H9 (cell line): Measurements from ENCODE around the gene RELL1. TPM values are rescaled to one million over a fixed set of nuclear protein-coding genes. Genes with fewer than 3 reads are reported as not detected.

ENCODE experiments used
- DNase-seq: peaks from one replicate; pipeline ENCODE4 v3.0.0-alpha.2; 2017
- H2AFZ ChIP-seq: one replicate; pipeline ENCODE4 v1.6.1; 2013; ENCODE audit warnings: mild to moderate bottlenecking, low read length, control low read depth, moderate library complexity
- H2AK5ac ChIP-seq: 2 replicates; pipeline ENCODE4 v1.6.1; 2013; ENCODE audit warnings: low read length, control low read depth, mixed read lengths; ENCODE audit not compliant: insufficient read length
- H2BK120ac ChIP-seq: one replicate; pipeline ENCODE4 v1.6.1; 2013; ENCODE audit warnings: low read depth, mild to moderate bottlenecking, low read length, control low read depth, inconsistent platforms; ENCODE audit not compliant: poor library complexity, severe bottlenecking
- H2BK12ac ChIP-seq: 2 replicates; pipeline ENCODE4 v1.6.1; 2013; ENCODE audit warnings: low read length, control low read depth, mixed read lengths, low read depth; ENCODE audit not compliant: insufficient read length
- H2BK15ac ChIP-seq: 2 replicates; pipeline ENCODE4 v1.6.1; 2013; ENCODE audit warnings: low read depth, low read length, control low read depth
- H2BK20ac ChIP-seq: one replicate; pipeline ENCODE4 v1.6.1; 2013; ENCODE audit warnings: low read depth, mild to moderate bottlenecking, low read length, control low read depth, inconsistent platforms; ENCODE audit not compliant: poor library complexity, severe bottlenecking
- H2BK5ac ChIP-seq: 2 replicates; pipeline ENCODE4 v1.6.1; 2013; ENCODE audit warnings: low read length, control low read depth, mixed read lengths; ENCODE audit not compliant: insufficient read length
- H3K14ac ChIP-seq: 2 replicates; pipeline ENCODE4 v1.6.1; 2013; ENCODE audit warnings: low read length, control low read depth; ENCODE audit not compliant: insufficient read depth
- H3K18ac ChIP-seq: 2 replicates; pipeline ENCODE4 v1.6.1; 2013; ENCODE audit warnings: low read depth, mild to moderate bottlenecking, mixed read lengths, low read length, control low read depth; ENCODE audit not compliant: insufficient read length
- H3K23ac ChIP-seq: 2 replicates; pipeline ENCODE4 v1.6.1; 2013; ENCODE audit warnings: low read length, control low read depth, mixed read lengths, low read depth; ENCODE audit not compliant: insufficient read length
- H3K23me2 ChIP-seq: 2 replicates; pipeline ENCODE4 v1.6.1; 2013; ENCODE audit warnings: low read depth, mild to moderate bottlenecking, mixed read lengths, low read length, control low read depth; ENCODE audit not compliant: insufficient read length, poor library complexity, severe bottlenecking
- H3K27ac ChIP-seq: 2 replicates; pipeline ENCODE4 v1.5.1; 2013; ENCODE audit warnings: low read length, control low read depth, mixed read lengths, low read depth; ENCODE audit not compliant: insufficient read length
- H3K27me3 ChIP-seq: 2 replicates; pipeline ENCODE4 v1.6.1; 2013; ENCODE audit warnings: low read length, control low read depth, inconsistent platforms; ENCODE audit not compliant: insufficient read depth
- H3K4ac ChIP-seq: 2 replicates; pipeline ENCODE4 v1.6.1; 2013; ENCODE audit warnings: low read depth, mild to moderate bottlenecking, control low read depth, inconsistent platforms, low read length, moderate library complexity
- H3K4me1 ChIP-seq: 2 replicates; pipeline ENCODE4 v1.6.1; 2013; ENCODE audit warnings: low read length, control low read depth, inconsistent platforms; ENCODE audit not compliant: insufficient read depth
- H3K4me2 ChIP-seq: 2 replicates; pipeline ENCODE4 v1.6.1; 2013; ENCODE audit warnings: low read length, control low read depth, mixed read lengths; ENCODE audit not compliant: insufficient read length, insufficient read depth
- H3K56ac ChIP-seq: 2 replicates; pipeline ENCODE4 v1.6.1; 2013; ENCODE audit warnings: low read depth, mild to moderate bottlenecking, mixed read lengths, low read length, control low read depth; ENCODE audit not compliant: insufficient read length
- H3K79me1 ChIP-seq: 2 replicates; pipeline ENCODE4 v1.6.1; 2013; ENCODE audit warnings: low read depth, mild to moderate bottlenecking, moderate library complexity, low read length, control low read depth, inconsistent platforms; ENCODE audit not compliant: insufficient read depth, poor library complexity, severe bottlenecking
- H3K79me2 ChIP-seq: 2 replicates; pipeline ENCODE4 v1.6.1; 2013; ENCODE audit warnings: low read length, control low read depth, inconsistent platforms; ENCODE audit not compliant: insufficient read depth
- H3K9ac ChIP-seq: 2 replicates; pipeline ENCODE4 v1.6.1; 2013; ENCODE audit warnings: low read length, control low read depth, mixed read lengths; ENCODE audit not compliant: insufficient read length; ENCODE audit errors: extremely low read depth
- H3K9me3 ChIP-seq: one replicate; pipeline ENCODE4 v1.6.1; 2013; ENCODE audit warnings: low read depth, low read length, inconsistent platforms; ENCODE audit not compliant: control insufficient read depth
- H3T11ph ChIP-seq: one replicate; pipeline ENCODE4 v1.6.1; 2013; ENCODE audit warnings: mild to moderate bottlenecking, low read length, control low read depth, inconsistent platforms
- H4K20me1 ChIP-seq: one replicate; pipeline ENCODE4 v1.6.1; 2013; ENCODE audit not compliant: control insufficient read depth, insufficient read length, insufficient read depth
- H4K5ac ChIP-seq: 2 replicates; pipeline ENCODE4 v1.6.1; 2013; ENCODE audit warnings: low read depth, mild to moderate bottlenecking, mixed read lengths, low read length, control low read depth; ENCODE audit not compliant: insufficient read length
- H4K8ac ChIP-seq: replicated peaks from 2 replicates; pipeline ENCODE4 v1.6.1; 2013; ENCODE audit warnings: low read length, control low read depth, mixed read lengths, low read depth; ENCODE audit not compliant: insufficient read length
- H4K91ac ChIP-seq: 2 replicates; pipeline ENCODE4 v1.6.1; 2013; ENCODE audit warnings: low read depth, mild to moderate bottlenecking, moderate library complexity, mixed read lengths, low read length, control low read depth; ENCODE audit not compliant: insufficient read length
- H3K27ac Mint-ChIP-seq, 3 experiments: 2 replicates in 2 of 3; 3 replicates in 1 of 3; pipeline ENCODE4 v1.8.0; 2020 to 2021; ENCODE audit warnings: mixed read lengths in 3 of 3, mild to moderate bottlenecking in 1 of 3, moderate library complexity in 1 of 3
- H3K27me3 Mint-ChIP-seq: 2 replicates; pipeline ENCODE4 v1.8.0; 2021; ENCODE audit warnings: low read depth, mild to moderate bottlenecking, moderate library complexity, mixed read lengths
- H3K36me3 Mint-ChIP-seq, 3 experiments: 2 replicates in 2 of 3; 3 replicates in 1 of 3; pipeline ENCODE4 v1.8.0; 2020 to 2021; ENCODE audit warnings: low read depth in 3 of 3, mixed read lengths in 3 of 3; ENCODE audit not compliant: insufficient read depth in 1 of 3
- H3K4me1 Mint-ChIP-seq, 2 experiments: 2 replicates each; pipeline ENCODE4 v1.8.0; 2020; ENCODE audit warnings: mixed read lengths in 2 of 2
- H3K4me3 Mint-ChIP-seq, 2 experiments: 2 replicates in 1 of 2; 3 replicates in 1 of 2; pipeline ENCODE4 v1.8.0; 2020 to 2021; ENCODE audit warnings: mild to moderate bottlenecking in 2 of 2, mixed read lengths in 2 of 2, moderate library complexity in 1 of 2
- H3K9me3 Mint-ChIP-seq, 2 experiments: 2 replicates in 1 of 2; 3 replicates in 1 of 2; pipeline ENCODE4 v1.8.0; 2020; ENCODE audit warnings: mild to moderate bottlenecking in 2 of 2, mixed read lengths in 2 of 2, moderate library complexity in 1 of 2
- total RNA-seq: library from RNA; stranded (reverse); gene quantifications from 2 replicates; pipeline ENCODE4 v1.2.1, GENCODE V29; 2021
- TF ChIP-seq, protein P1 (sequence below): fragments of 200-600 bp; sonication (generic); conservative IDR thresholded peaks from 3 replicates; pipeline ENCODE4 v1.8.0; 2021; ENCODE audit warnings: antibody characterized with exemption, mild to moderate bottlenecking

The RELL1 gene
- total RNA-seq, 1 experiment from 2014 or later: 10.8 TPM

DNA sequence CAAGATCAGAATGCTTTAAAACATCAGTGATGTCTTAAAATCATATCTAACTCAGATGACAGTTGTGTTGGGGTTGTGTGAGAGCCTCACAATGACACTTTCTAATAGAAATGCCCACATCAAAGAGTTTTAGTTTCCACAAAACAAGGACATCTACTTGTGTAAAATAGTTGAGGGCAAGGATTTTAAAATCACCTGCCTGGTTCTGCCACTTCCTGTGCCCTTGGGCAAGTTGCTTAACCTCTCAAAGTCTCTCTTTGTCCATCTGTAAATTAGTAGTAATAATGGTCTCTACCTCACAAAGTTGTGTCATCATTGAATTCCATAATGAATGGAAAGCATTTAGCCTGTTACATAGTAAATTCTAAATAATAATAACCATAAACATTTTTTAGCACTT lies 41.9 kb upstream of the RELL1 start:
- H3K4ac ChIP-seq: no peak overlapping the region
- no peaks in the 10 kb centered on the region for H3K9me3 ChIP-seq
- H3K79me2 ChIP-seq: no peaks in the 10 kb centered on the region
- Mint-ChIP-seq H3K27me3 (no peaks in the 10 kb centered on the region), H3K4me3 (no peak overlapping the region), H3K4me1 (peaks cover 19 to 20% of the 10 kb centered on the region in 2 experiments), H3K27ac (no peak overlapping the region), H3K9me3 (peaks cover 9 to 10% of the 10 kb centered on the region in 2 experiments), H3K36me3 (peaks cover 2 to 13% (median 5%) of the 10 kb centered on the region in 3 experiments; a peak in 5 of 7 replicates)
- H3K4me1 ChIP-seq: no peaks in the 10 kb centered on the region
- H4K5ac ChIP-seq: no peak overlapping the region
- no peak overlapping the region for H2BK15ac ChIP-seq
- H3K27me3 ChIP-seq: no peaks in the 10 kb centered on the region
- H2AK5ac ChIP-seq: no peak overlapping the region
- H3K56ac ChIP-seq: no peak overlapping the region
- no peak overlapping the region for H3K18ac ChIP-seq
- no peaks in the 10 kb centered on the region for H3K23me2 ChIP-seq
- H2AFZ ChIP-seq: no peak overlapping the region
- no peak overlapping the region for H3K27ac ChIP-seq
- no peaks in the 10 kb centered on the region for H4K20me1 ChIP-seq
- no peak overlapping the region for H2BK120ac ChIP-seq
- H3T11ph ChIP-seq: no peak overlapping the region
- H3K79me1 ChIP-seq: no peaks in the 10 kb centered on the region
- no peak for DNase-seq
- H3K14ac ChIP-seq: no peak overlapping the region
- no peak overlapping the region for H3K23ac ChIP-seq
- no peak overlapping the region for H2BK20ac ChIP-seq
- TF ChIP-seq, protein P1, sequence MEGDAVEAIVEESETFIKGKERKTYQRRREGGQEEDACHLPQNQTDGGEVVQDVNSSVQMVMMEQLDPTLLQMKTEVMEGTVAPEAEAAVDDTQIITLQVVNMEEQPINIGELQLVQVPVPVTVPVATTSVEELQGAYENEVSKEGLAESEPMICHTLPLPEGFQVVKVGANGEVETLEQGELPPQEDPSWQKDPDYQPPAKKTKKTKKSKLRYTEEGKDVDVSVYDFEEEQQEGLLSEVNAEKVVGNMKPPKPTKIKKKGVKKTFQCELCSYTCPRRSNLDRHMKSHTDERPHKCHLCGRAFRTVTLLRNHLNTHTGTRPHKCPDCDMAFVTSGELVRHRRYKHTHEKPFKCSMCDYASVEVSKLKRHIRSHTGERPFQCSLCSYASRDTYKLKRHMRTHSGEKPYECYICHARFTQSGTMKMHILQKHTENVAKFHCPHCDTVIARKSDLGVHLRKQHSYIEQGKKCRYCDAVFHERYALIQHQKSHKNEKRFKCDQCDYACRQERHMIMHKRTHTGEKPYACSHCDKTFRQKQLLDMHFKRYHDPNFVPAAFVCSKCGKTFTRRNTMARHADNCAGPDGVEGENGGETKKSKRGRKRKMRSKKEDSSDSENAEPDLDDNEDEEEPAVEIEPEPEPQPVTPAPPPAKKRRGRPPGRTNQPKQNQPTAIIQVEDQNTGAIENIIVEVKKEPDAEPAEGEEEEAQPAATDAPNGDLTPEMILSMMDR: no peak
- no peak overlapping the region for H4K8ac ChIP-seq
- no peak overlapping the region for H2BK12ac ChIP-seq
- H3K4me2 ChIP-seq: no peak overlapping the region
- H2BK5ac ChIP-seq: no peak overlapping the region
- H4K91ac ChIP-seq: no peak overlapping the region
- H3K9ac ChIP-seq: no peak overlapping the region
